MCF 10A (cell line): ENCODE results near the gene ACTR6. TPM values are rescaled to one million over a fixed set of nuclear protein-coding genes. Genes with fewer than 3 reads are reported as not detected.

Source experiments
- BruUV-seq: library from RNA; stranded (reverse); fragments of 400-500 nt; replicated peaks from 2 replicates; lab custom pipeline; 2021; lab: Mats Ljungman, UMichigan
- CTCF ChIA-PET: fragments of 300-600 bp; sonication (Branson Sonifier 250); formaldehyde crosslinking; extraction: SDS; loops from one replicate; lab custom pipeline; 2021; ENCODE audit warnings: antibody characterized with exemption, inconsistent platforms; lab: Yijun Ruan, JAX
- POLR2A ChIA-PET: fragments of 300-600, 350-650 bp; sonication (Branson Sonifier 250); formaldehyde crosslinking; extraction: SDS; loops from one replicate; lab custom pipeline; 2020; ENCODE audit warnings: antibody characterized with exemption, inconsistent platforms; lab: Yijun Ruan, JAX
- DNase-seq: peaks from one replicate; pipeline ENCODE4 v3.0.0-alpha.2; 2018; ENCODE audit not compliant: unreplicated experiment
- H3K27ac Mint-ChIP-seq: one replicate; pipeline ENCODE4 v1.8.0; 2022; ENCODE audit warnings: mild to moderate bottlenecking, low read depth, mixed read lengths; ENCODE audit not compliant: unreplicated experiment
- H3K27me3 Mint-ChIP-seq: one replicate; pipeline ENCODE4 v1.8.0; 2022; ENCODE audit warnings: mixed read lengths; ENCODE audit not compliant: insufficient read depth, unreplicated experiment
- H3K36me3 Mint-ChIP-seq: one replicate; pipeline ENCODE4 v1.8.0; 2022; ENCODE audit warnings: mild to moderate bottlenecking, moderate library complexity, mixed read lengths; ENCODE audit not compliant: insufficient read depth, unreplicated experiment
- H3K4me1 Mint-ChIP-seq: one replicate; pipeline ENCODE4 v1.8.0; 2022; ENCODE audit warnings: mixed read lengths; ENCODE audit not compliant: insufficient read depth, unreplicated experiment
- H3K4me3 Mint-ChIP-seq: one replicate; pipeline ENCODE4 v1.8.0; 2022; ENCODE audit warnings: mild to moderate bottlenecking, moderate library complexity, mixed read lengths; ENCODE audit not compliant: unreplicated experiment
- H3K9me3 Mint-ChIP-seq: one replicate; pipeline ENCODE4 v1.8.0; 2022; ENCODE audit warnings: mixed read lengths; ENCODE audit not compliant: unreplicated experiment
- intact Hi-C: fragments of 100-400 bp; cut with micrococcal nuclease; formaldehyde crosslinking; loops from 2 replicates; pipeline ENCODE4 v1.14.1; 2022
- total RNA-seq: library from RNA; stranded (reverse); gene quantifications from 2 replicates; pipeline ENCODE4 v1.2.3, GENCODE V29; 2022
- TF ChIP-seq, protein P1 (sequence below): fragments of 200-600 bp; IDR thresholded peaks from one replicate; pipeline ENCODE4 v1.8.0; 2022; ENCODE audit warnings: antibody characterized with exemption, mild to moderate bottlenecking; ENCODE audit not compliant: unreplicated experiment

The ACTR6 gene
- total RNA-seq, 1 experiment from 2014 or later, result 26.4 TPM

DNA sequence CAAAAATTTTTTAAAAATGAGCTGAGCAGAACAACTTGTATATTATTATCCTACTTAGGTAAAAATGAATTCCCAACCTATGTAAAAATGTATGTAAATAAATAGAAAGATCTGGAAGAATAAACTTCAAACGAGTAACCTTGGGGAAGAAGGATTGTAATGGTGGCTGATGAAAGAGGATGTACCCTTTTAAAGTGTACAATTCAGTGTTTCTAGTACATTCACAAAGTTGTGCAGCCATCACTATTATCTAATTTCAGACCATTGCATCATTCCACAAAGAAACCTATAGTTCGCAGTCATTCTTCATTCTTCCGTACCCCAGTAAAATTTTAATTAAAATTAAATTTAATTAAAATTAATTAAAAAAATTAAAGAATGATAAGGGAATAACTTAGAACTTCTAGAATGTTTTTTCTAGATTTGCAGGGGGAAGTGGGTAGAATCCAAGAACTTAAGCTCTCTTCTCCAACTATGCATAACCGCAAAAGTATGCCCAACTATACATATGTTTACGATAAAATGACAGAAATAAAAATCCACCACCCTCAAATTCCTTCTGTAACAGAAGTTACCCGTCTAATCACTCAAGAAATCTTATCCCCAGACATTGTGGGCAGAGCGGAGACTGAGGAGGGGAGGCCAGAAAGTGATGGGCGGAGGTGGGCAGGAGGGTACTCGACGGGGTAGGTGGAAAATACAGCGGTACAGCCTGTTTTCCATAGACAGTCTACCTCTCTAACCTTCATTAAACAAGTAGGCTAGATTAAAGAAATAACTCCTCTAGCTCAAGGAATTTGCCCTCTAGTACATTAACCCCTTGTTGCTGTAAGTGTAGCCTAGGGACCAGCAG is 65.3 kb downstream of the ACTR6 start:
- no peaks in the 10 kb centered on the region for H3K27me3 Mint-ChIP-seq
- POLR2A ChIA-PET, result interaction anchor here (0.6 to 3.6 kb wide), 5 partner anchors 10 to 1514 kb away, joined by 3 to 21 read pairs (median 15); no protein-coding TSS in a partner anchor
- intact Hi-C loops, result no loop called here
- no peak for DNase-seq
- BruUV-seq, result TSS peak; percentile 54
- H3K27ac Mint-ChIP-seq, result no peak overlapping the region
- no peaks in the 10 kb centered on the region for H3K36me3 Mint-ChIP-seq
- H3K9me3 Mint-ChIP-seq, result no peaks in the 10 kb centered on the region
- CTCF ChIA-PET, result interaction anchor here (0.5 to 1.7 kb wide), 4 partner anchors 17 to 290 kb away, joined by 3 to 7 read pairs (median 4); no protein-coding TSS in a partner anchor
- peaks cover 13% of the 10 kb centered on the region for H3K4me1 Mint-ChIP-seq
- TF ChIP-seq, protein P1, sequence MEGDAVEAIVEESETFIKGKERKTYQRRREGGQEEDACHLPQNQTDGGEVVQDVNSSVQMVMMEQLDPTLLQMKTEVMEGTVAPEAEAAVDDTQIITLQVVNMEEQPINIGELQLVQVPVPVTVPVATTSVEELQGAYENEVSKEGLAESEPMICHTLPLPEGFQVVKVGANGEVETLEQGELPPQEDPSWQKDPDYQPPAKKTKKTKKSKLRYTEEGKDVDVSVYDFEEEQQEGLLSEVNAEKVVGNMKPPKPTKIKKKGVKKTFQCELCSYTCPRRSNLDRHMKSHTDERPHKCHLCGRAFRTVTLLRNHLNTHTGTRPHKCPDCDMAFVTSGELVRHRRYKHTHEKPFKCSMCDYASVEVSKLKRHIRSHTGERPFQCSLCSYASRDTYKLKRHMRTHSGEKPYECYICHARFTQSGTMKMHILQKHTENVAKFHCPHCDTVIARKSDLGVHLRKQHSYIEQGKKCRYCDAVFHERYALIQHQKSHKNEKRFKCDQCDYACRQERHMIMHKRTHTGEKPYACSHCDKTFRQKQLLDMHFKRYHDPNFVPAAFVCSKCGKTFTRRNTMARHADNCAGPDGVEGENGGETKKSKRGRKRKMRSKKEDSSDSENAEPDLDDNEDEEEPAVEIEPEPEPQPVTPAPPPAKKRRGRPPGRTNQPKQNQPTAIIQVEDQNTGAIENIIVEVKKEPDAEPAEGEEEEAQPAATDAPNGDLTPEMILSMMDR, result no peak
- H3K4me3 Mint-ChIP-seq, result peak overlapping the region; percentile 99

DNA sequence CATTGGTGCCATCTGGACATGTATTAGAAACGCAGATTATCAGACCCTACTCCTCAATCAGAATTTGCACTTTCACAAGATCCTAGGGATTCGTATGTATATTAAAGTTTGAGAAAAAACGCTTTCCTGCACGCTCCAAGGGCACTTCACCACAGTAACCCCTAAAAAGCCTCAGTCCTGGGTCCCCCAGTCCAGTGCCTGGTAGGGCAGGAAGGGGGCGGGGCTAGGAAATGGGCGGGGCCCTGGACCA is 65.9 kb downstream of the ACTR6 start:
- no peaks in the 10 kb centered on the region for H3K9me3 Mint-ChIP-seq
- TF ChIP-seq, protein P1, result no peak
- H3K4me3 Mint-ChIP-seq, result peak overlapping the region; percentile 99
- peaks cover 13% of the 10 kb centered on the region for H3K4me1 Mint-ChIP-seq
- no peak for DNase-seq
- H3K36me3 Mint-ChIP-seq, result no peaks in the 10 kb centered on the region
- no peaks in the 10 kb centered on the region for H3K27me3 Mint-ChIP-seq
- BruUV-seq, result no TSS peak
- peak overlapping the region; percentile 99 for H3K27ac Mint-ChIP-seq
- intact Hi-C loops, result no loop called here
- POLR2A ChIA-PET, result interaction anchor here (0.6 to 3.6 kb wide), 10 partner anchors 11 to 308 kb away, joined by 3 to 21 read pairs (median 8); partner anchors contain the start of gene ACTR6
- CTCF ChIA-PET, result interaction anchor here (0.5 to 1.7 kb wide), 4 partner anchors 16 to 289 kb away, joined by 3 to 7 read pairs (median 4); no protein-coding TSS in a partner anchor

DNA sequence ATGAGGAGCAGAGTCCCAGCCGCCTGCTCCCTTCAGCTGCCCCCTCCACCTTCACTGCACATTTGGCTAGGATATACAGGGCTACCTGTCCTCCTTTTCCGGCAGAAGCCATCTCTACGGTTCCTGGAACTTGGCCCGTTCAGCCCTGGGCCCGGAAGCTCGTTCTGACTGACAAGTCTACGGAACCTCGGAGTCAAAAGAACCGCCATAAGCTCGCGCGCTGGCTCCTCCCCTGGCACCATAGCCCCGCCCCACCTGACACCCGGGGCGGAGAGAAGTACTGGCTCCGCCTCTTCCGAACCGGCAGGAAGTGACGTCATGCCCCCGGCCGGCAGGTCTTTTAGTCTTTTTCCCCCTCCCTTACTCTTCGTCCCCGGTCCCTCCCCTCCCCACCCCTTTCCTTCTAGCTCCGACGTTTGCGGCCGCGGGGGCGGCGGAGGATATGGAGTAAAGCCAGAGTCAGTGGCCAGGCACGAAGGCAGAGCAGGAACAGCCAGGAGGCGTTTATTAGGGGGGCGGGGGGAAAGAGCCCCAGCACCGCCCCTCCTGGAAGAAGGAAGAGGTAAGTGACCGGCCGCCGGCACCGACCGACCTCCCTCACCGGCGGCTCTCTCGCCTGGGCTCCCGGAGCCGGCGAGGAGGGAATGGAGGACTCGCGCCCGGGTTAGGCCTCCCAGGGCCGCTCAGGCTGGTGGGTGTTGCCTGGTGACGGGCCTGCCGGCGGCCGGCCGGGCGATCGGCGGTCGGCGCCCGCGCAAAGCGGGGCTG is 66.4 kb downstream of the ACTR6 start, which contains the start of the genes DEPDC4 and SCYL2:
TSS of gene DEPDC4 (minus strand) at position 245 of the 768 bp plus-strand sequence. CDS start at position 242, 3 bp downstream.
TSS of gene SCYL2 (plus strand) at position 343 of the 768 bp plus-strand sequence. CDS start 15,794 bp downstream, outside the sequence.
- no TSS peak for BruUV-seq
- intact Hi-C loops, result loop anchor here (1.0 kb wide), 1 partner anchor 309 kb away; no protein-coding TSS in a partner anchor
- Mint-ChIP-seq H3K9me3 (no peaks in the 10 kb centered on the region), H3K27ac (peak within 1 kb of the TSS; percentile 99), H3K36me3 (no peaks in the 10 kb centered on the region), H3K4me3 (peak within 1 kb of the TSS; percentile 99), H3K27me3 (no peaks in the 10 kb centered on the region), H3K4me1 (peaks cover 13% of the 10 kb centered on the region)
- TF ChIP-seq, protein P1, result no peak
- peak; percentile 99 for DNase-seq
- ChIA-PET POLR2A (interaction anchor here (0.6 to 3.6 kb wide), 16 partner anchors 11 to 1673 kb away, joined by 3 to 21 read pairs (median 4); partner anchors contain the start of genes ACTR6 and SLC25A3), CTCF (interaction anchor here (0.5 to 1.7 kb wide), 4 partner anchors 32 to 289 kb away, joined by 3 to 7 read pairs (median 4); no protein-coding TSS in a partner anchor)
